Skin epidermis (tissue), 12 donors: ENCODE results near the gene RGS5.

Experiments used
- H3K27ac ChIP-seq, 21 experiments: fragments of 200-600 bp; sonication (generic) in 11 of 21; one replicate each; pipeline ENCODE4 v1.5.0; 2020; ENCODE audit warnings: mild to moderate bottlenecking in 3 of 21, inconsistent platforms in 2 of 21, moderate library complexity in 2 of 21
- H3K4me3 ChIP-seq, 7 experiments: fragments of 200-600 bp; sonication (generic) in 2 of 7; one replicate each; pipeline ENCODE4 v1.5.0; 2020; ENCODE audit warnings: inconsistent platforms in 2 of 7, mild to moderate bottlenecking in 2 of 7, moderate library complexity in 1 of 7

RGS5 gene

GRCh38 chr1:163161337-163161736 lies 41.4 kb downstream of the RGS5 start:
- no peak overlapping the region for H3K4me3 ChIP-seq
- H3K27ac ChIP-seq: no peak overlapping the region

GRCh38 chr1:163155606-163156005 lies 47.1 kb downstream of the RGS5 start:
- H3K27ac ChIP-seq: no peak overlapping the region
- H3K4me3 ChIP-seq: no peak overlapping the region

DNA sequence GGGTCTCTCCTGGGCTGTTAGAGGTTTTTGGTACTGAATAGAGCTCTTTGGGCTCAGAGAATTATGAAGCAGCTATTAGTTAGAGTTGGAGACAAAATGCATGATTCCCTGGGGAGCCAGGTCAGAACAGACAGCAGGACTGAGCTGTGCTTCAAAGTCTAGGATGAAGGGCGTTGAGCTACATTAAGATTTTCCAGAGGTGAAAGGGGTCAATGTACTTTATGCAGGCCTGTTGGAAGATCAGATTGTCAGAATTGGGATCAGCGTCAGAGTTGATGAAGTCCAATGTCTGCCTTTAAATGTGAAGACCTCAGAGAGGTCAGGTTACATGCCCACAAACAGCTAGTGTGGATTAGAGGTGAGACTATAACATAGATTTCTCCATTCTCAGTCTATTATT lies 53.8 kb downstream of the RGS5 start:
- Histone ChIP-seq H3K27ac (no peak overlapping the region), H3K4me3 (no peak overlapping the region)

- H3K27ac ChIP-seq: no peak overlapping the region
- H3K4me3 ChIP-seq: no peak overlapping the region
Observed at GRCh38 chr1:163147019-163147418, 55.7 kb downstream of the RGS5 start.

GRCh38 chr1:163145435-163145834 lies 57.3 kb downstream of the RGS5 start:
- Histone ChIP-seq H3K27ac (no peak overlapping the region), H3K4me3 (no peak overlapping the region)

DNA sequence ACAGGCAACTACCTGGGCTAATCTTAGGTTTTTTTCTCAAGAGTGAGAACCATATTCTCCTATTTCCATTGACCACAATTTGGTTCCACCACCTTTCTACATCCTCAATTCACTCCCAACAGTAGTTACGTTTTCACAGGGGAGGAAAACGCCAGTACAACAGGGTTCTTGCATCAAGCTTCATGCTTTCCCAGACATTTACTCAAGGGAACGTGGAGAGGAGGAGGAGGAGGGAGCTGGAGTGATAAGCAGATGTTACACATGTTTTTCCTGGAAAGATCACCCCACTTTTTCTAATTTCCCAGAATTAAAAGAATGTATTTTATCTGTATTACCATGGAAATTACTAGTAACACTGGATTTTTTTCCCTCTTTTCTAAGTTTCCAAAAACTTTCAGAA lies 58.3 kb downstream of the RGS5 start:
- Histone ChIP-seq H3K27ac (no peak overlapping the region), H3K4me3 (no peak overlapping the region)

DNA sequence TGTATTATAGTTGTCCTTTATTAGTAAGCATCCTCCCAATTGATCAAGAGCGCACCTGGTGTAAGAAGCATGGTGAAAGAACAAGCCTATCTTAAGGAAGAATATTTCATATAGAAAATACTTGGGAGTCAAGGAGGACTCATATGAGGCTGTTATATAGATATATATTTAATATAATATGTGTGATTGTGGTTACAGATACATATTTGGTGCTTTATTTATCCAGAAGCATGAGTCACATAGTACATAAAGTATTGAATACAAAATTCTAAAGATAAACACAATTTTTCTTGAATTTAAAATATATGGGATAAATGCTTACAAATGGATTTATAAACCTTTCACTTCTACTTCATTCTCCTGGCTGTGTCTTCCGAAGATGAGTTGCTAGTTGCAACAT lies 60.6 kb downstream of the RGS5 start:
- H3K4me3 ChIP-seq: no peak overlapping the region
- no peak overlapping the region for H3K27ac ChIP-seq

DNA sequence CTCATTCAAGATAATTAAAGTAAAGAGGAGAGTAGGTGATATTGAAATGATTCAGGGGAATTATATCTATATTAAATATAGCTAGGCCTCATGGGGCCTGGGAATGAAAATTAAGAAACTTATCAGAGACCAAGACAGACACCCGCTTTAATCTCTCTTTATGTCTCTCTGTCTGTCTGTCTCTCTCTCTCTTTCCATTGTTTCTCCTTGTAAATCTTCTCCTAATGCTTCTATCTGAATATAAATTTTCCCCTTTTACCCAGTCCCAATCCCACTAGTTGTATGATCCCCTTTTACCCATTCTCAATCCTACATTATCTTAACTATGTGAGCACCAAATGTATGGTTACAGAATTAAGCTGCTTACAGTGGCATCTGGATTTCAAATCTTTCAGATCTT lies 61.2 kb downstream of the RGS5 start:
- H3K4me3 ChIP-seq: no peak overlapping the region
- H3K27ac ChIP-seq: no peak overlapping the region

- H3K27ac ChIP-seq: no peak overlapping the region
- H3K4me3 ChIP-seq: no peak overlapping the region
Observed at GRCh38 chr1:163137556-163138265, 65.0 kb downstream of the RGS5 start.

DNA sequence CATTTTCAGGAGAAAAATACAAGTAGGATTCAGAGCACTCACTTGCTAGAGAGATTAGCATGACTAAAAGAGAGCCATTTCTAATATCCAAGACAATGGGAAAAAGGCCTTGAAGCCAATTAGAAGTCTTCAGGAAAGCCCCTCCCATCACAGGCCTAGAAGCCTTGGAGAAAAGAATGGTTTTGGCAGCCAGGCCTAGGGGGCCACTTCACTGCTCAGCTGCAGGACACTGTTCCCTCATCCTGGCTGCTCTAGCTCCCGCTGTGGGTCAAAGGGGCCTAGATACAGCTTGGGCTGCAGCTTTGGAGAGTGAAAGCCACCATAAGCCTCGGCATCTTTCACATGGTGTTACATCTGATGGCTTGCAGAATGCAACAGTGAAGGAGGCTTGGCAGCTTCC lies 70.7 kb downstream of the RGS5 start:
- Histone ChIP-seq H3K27ac (no peak overlapping the region), H3K4me3 (no peak overlapping the region)

GRCh38 chr1:163130225-163130856 lies 72.4 kb downstream of the RGS5 start:
- Histone ChIP-seq H3K4me3 (no peak overlapping the region), H3K27ac (no peak overlapping the region)

GRCh38 chr1:163128282-163128681 lies 74.4 kb downstream of the RGS5 start:
- Histone ChIP-seq H3K4me3 (no peak overlapping the region), H3K27ac (no peak overlapping the region)

DNA sequence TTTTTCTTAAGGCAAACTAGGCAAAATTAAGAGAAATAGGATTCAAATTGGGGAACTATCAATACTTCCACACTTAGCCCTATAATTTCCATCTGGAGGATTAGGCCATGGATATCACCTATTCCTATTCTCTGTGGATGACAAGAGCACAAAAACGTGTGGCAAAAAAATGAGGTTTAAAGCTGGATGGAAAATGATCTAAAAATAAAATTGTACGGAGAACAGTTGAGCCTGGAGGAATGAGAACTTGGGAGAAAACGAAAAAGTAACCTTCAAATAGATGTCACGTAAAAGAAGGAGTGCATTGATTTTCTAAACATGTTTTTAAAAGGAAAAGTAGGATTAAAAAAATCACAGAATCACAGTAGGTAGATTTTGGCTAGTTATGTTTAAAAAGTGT lies 77.9 kb downstream of the RGS5 start:
- H3K4me3 ChIP-seq: no peak overlapping the region
- no peak overlapping the region for H3K27ac ChIP-seq

DNA sequence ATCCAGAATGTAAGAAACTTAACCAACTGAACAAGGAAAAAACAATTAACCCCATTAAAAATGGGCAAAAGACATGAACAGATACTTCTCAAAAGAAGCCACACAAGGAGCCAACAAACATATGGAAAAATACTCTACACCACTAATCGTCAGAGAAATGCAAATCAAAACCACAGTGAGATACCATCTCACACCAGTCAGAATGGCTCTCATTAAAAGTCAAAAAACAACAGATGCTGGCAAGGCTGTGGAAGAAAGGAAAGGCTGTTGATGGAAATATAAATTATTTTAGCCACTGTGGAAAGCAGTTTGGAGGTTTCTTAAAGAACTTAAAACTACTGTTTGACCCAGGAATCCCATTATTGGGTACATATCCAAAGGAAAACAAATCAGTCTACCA lies 82.3 kb downstream of the RGS5 start:
- Histone ChIP-seq H3K27ac (no peak overlapping the region), H3K4me3 (no peak overlapping the region)

DNA sequence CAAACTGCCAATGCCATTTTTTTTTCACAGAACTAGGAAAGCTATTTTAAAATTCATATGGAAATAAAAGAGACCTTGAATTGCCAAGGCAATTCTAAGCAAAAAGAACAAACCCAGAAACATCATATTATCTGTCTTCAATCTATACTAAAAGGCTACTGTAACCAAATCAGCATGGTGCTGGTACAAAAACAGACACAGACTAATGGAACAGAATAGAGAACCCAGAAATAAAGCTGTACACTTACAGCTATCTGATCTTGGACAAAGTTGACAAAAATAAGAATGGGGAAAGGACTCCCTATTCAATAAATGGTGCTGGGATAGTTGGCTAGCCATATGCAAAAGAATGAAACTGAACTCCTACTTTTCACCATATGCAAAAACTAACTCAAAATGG lies 83.0 kb downstream of the RGS5 start:
- H3K4me3 ChIP-seq: no peak overlapping the region
- no peak overlapping the region for H3K27ac ChIP-seq

DNA sequence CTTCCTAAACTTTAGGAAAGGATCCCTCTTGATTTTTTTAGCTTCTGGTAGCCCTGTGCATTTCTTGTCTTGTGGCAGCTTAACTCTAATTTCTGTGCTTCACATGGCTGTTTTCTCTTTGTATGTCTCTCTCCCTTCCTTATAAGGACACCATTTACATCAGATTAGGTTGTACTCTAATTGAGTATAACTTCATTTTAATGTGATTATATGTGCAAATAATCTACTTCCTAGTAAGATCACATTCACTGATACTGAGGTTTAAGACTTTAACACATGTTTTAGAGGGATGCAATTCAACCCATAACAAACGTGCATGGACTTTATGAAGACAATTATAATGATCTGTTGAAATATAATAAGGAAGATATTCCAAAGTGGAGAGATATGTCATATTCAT lies 86.8 kb downstream of the RGS5 start:
- no peak overlapping the region for H3K27ac ChIP-seq
- H3K4me3 ChIP-seq: no peak overlapping the region

- Histone ChIP-seq H3K4me3 (no peak overlapping the region), H3K27ac (no peak overlapping the region)
Observed at GRCh38 chr1:163107655-163108054, 95.1 kb downstream of the RGS5 start.

DNA sequence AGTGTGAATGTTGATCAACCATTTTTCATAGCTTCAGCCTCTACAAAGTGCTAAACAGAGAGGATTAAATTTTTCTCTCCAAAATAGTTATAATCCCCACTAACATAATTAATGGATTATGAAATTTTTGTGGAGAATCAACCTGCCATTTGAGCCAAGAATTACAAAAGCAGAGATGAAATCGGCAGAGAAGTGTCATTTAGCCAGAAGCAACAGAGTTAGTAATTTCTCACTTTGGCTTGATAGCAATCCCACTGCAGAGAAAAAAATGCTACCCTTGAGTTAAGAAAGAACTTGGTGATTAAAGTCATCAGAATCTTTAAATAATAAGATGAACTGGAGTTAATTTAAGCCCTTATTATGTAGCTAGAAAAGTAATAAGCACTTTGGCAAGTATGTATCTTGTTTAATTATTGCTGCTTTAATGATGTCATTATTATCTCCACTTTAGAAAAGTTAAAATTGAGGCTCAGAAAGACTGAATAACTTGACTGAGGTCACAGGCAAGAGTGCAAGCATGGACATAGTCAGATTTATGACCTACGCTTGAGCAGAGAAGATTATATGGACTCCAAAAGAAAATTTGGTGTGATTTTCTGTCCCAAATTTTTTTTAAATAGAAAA lies 96.2 kb downstream of the RGS5 start:
- H3K4me3 ChIP-seq: no peak overlapping the region
- H3K27ac ChIP-seq: no peak overlapping the region

GRCh38 chr1:163104385-163105099 lies 98.2 kb downstream of the RGS5 start:
- no peak overlapping the region for H3K4me3 ChIP-seq
- H3K27ac ChIP-seq: no peak overlapping the region

DNA sequence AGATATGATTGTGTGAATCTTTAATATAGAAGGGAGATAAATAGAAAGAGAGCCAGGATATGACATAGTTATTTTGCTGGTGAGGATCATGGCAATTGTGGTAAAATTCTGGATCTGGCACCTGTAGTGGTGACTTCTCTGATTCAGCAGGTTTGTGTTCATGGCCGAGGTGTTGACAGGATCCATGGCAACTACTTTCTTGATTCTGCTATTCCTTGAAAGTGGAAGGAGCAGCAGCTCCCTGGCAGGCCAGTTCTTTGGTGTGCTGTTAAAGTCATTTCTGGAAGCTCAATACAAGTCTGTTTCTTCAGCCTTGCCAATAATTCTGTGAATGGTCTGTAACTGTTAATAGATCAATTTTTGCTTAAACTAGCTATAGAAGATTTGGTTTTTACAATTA lies 100.1 kb downstream of the RGS5 start:
- H3K27ac ChIP-seq: no peak overlapping the region

DNA sequence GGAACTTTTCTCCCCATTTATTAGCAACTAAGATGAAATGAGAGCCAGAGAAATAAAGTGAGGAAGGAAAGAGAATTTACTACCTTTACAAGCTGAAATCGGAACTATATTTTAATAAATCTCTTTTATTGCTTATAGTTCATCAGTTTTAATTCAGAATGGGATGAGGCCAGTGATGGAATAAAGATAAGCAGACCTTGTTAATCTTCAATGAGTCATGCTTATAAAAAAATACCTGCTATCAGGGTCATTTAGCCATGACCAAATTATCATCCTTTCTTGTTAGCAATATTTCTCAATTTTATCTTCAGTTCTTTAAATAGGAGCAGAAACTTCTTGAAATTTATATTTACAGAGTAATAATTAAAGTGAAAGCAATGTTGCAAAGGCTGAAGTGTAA lies 107.5 kb downstream of the RGS5 start:
- H3K4me3 ChIP-seq: no peak overlapping the region
- H3K27ac ChIP-seq: no peak overlapping the region

More for the DNA sequence above, 100.1 kb downstream of the RGS5 start:
- H3K4me3 ChIP-seq: no peak overlapping the region
